GM19238 (cell line): Measurements from ENCODE around the gene XPO6.
A peak's percentile ranks its signal among the peaks of the same experiment; 100 is the strongest.

Experiments used
- DNase-seq: peaks from one replicate; pipeline ENCODE4 v3.0.0; 2011; ENCODE audit warnings: low spot score; ENCODE audit not compliant: insufficient read length

XPO6 gene

DNA sequence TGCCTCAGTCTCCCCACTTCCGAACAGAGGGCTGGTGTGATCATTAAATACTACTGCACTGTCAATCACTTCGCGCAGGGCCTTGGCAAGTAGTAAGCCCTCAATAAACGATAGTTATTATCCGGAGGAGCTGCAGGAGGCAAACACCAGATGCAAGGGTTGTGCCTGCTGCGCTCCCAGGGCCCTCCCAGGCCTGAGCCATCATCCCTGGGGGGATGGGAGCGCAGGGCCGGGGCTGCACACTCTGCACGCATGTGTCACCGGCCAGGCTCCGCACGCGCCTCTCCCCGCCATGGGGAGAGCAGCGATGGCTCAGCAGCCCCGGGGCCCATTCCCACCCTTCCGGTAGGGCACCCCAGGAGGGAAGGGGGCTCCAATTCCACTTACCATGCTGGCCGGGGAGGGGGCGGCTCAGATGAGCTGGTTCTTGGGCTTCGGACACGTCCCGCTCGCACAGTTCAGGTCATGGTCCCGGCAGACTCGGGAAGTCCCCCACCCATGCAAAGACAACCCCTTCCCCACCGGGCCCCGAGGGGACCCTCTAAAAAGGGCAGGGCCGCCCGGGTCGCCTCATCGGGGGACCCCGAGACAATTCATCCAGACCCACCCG, 681 bp downstream of the XPO6 start:
- DNase-seq: peak; percentile 46

DNA sequence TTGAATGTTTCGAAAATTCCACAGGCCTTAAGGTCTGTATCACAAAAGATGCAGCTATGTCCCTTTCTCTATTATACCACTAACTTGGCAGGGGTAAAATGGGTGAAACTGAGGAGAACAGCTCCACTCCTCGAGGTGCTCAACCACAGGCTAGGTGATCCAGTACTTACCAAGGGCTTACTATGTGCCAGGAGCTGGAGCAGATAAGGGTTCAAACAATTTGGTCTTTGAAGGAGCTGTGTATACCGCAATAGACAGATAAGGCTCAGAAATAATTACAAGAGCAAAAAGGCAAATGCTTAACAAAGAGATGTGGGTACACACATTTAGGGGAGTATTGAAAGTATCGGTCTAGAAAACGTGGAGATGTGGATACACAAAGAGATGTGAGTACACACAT, 1.5 kb downstream of the XPO6 start:
- no peak for DNase-seq

DNA sequence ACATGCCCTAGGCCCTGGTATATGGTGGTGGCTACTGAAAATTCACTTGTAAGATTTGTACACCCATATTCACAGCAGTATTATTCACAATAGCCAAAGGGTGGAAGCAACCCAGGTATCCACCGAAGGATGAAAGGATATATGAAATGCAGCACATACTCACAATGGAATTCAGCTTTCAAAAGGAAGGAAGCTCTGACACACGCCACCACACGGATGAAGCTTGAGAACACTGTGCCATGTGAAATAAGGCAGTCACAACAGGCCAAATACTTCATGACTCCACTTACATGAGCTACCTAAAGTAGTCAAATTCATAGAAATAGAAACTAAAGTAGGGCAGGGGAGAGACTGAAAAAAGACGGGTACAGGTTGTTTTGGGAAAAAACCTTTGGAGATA, 2.9 kb downstream of the XPO6 start:
- no peak for DNase-seq

DNA sequence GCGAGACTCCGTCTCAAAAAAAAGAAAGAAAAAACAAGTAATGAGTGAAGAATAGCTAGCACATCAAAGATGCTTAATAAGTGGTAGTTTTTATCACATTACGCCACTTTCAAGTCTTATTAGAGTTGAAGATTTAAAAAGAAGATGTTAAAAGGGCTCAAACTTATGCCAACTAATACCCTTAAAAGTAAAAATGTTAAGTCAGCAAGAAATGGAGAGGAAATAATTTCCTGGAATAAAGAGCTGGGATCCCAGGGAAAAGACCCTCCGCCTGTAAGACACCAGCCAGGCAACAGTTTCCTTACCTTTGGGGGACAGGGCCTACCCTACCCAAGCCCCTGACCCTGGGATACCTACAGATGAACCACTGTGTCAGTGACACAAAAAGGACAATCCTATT, 3.6 kb downstream of the XPO6 start:
- DNase-seq: no peak

DNA sequence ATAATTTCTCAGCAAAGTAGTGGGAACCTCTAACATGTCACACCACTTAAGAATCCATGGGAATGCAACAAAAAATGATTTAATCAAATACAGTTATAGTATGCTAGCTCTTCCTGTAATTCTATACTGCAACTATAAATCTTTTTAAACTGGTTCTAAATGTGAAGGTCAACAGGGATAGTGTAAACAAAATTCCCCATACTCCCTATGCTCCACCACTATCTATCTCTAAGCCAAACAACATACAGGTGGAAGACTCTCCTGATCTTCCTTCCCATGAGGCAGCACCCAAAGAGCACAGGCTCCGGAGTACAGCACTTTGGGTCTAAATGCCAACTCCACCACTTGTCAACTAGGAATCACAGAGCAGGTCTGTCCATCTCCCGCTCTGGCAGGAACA, 4.4 kb downstream of the XPO6 start:
- no peak for DNase-seq

DNA sequence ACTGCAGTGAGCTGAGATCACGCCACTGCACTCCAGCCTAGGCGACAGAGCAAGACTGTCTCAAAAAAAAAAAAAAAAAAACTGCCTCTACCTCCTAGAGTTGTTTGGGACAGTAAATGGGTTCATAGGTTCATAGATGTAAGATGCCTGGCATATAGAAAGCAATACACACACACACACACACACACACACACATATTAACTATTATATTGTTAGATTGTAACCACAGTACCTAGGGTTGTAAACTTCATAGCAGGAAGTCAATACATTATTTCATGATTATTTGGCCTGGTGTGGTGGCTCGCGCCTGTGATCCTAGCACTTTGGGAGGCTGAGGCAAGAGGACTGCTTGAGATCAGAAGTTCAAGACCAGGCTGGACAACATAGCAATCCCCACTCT, 5.8 kb downstream of the XPO6 start:
- no peak for DNase-seq

DNA sequence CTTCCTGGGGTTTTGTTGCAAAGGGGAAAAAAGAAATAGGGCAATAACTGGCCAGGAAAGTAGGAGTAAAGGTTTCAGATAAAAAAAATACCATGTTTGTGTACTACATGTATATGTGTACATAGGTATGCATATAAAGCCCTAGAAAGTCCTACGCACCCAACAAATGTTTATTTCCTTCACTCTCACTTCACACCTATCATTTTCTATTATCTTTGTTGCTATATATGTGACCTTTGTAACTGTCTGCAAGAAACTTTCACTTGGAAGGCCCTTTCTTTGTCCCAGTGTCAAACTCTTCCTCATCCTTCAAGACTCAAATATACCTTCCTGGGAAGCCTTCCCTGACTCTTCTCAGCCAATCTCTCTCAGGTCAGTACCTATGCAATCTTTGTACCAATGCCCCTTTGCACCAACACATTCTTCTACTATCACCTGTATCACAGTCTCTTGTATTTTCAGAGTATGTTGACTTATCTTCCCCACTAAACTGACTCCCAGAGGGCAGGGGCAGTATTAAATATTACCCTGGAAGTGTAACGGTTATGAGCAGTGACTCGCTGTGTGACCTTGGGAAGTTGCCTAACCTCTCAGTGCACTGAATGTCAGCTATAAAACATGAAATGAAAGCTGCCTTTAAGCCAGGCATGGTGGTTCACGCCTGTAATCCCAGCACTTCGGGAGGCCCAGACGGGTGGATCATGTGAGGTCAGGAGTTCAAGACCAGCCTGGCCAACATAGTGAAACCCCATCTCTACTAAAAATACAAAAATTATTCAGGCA, 6.5 kb downstream of the XPO6 start:
- DNase-seq: no peak

DNA sequence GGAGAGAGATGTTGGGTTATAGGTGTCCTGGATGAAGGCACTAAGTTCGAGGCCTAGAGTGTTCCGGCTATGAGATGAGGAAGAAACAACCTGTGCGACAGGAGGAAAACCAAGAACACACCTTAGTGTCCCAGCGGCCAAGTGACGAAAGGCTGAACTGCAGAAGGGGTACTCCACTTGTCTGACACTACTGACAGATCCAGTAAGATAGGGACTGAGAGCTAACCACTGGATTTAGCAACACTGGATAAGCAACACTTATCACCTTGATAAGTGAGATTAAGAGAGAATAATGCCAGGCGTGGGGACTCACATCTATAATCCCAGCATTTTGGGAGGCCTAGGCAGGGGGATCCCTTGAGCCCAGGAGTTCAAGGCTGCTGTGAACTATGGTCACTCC, 7.1 kb downstream of the XPO6 start:
- no peak for DNase-seq

DNA sequence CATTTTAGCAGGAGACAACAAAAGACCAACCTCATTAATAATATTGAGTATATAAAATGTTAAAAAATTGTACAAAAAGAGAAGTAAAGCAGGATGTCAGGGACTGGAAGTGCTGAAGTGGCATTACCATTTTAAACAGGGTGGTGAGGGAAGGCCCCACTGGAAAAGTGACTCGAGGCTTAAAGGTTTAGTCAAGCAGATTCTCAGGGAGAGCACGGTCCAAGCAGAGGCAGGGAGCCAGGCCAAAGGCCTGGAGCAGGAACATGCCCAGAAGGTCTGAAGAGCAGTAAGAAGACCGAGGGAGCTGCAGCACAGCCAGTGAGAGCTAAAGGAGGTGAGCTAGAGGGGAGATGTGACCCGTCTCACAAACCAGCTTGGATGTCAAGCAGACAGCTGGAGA, 7.6 kb downstream of the XPO6 start:
- DNase-seq: no peak

DNA sequence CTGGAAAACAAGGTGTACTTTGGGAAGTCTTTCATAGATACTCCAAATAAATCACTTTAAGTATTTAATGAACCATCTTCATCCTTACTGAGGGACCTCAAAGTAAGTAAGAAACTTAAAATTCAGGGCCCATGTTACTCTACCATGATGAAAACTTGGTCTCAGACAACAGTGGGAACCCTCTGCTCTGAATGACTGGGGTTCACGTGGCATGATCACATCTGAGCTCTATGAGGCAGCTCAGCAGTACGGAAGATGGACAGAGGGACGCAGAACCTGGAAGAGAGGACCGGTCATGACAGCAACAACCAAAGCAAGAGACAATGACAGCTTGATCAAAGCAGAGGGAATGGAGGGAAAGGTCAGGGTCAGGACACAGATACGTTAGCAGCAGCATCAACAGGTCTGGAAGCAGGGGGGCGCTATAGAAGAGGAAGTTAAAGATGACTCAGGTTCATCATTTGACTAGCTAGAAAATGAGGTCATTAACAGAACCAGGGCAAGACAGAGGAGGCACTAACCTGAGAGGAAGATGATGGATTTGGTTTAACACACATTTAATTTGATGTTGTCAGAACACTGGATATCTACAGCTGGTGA, 9.5 kb downstream of the XPO6 start:
- no peak for DNase-seq

DNA sequence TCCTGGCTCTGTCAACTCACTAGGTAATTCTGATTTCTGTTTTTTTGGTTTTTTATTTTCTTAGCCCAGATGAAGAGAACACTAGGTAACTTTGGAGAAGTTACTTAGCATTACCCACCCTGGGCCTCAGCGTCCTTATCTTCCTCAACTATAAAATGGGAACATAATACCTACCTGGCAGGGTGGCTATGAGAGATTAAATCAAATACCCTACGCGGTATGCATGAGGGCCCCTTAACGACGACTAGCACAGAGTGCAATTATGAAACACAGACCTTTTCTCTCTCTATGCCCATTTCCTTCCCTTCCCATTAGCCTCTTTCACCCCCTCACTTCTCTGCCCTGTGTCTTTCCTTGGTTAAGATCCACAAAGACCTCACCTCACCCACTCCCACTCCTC, 11.1 kb downstream of the XPO6 start:
- no peak for DNase-seq

DNA sequence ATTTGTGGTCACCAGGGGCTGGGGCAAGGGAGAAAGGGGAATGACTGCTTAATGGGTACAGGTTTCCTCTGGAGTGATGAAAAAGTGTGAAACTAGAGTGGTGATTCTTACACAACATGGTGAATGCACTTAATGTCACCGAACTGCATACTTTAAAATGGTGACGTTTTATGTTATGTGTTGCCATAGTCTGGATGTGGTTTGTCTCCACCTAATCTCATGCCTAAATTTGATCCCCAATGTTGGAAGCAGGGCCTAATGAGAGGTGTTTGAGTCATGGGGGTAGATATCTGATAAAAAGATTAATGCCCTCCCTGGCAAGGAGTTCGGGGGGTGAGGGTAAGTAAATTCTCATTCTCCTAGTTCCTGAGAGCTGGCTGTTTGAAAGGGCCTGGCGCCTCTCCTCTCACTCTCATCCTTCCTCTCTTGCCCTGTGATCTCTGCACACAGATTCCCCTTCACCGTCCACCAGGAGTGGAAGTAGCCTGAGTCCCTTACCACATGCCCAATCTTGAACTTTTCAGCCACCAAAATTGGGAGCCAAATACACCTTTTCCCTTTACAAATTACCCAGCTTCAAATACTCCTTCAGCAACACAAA, 15.3 kb downstream of the XPO6 start:
- DNase-seq: no peak

DNA sequence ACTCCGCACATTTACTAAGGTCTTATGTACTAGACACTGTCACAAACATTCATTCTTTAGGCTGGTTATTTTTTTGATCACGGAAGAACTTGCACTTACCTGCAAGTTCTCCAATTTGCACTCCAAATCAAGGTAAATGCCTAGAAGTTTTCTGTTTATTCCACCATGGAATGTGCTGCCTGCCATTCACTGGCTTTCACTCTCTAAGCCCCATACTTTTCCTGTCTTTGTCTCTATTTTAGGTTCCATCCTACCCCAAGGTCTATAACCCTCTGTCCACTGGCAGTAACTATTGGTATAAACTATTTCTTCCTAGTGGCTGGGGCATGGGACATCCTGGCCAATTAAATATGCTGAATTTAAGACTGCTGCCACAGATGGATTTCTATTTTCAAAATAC, 15.9 kb downstream of the XPO6 start:
- no peak for DNase-seq

DNA sequence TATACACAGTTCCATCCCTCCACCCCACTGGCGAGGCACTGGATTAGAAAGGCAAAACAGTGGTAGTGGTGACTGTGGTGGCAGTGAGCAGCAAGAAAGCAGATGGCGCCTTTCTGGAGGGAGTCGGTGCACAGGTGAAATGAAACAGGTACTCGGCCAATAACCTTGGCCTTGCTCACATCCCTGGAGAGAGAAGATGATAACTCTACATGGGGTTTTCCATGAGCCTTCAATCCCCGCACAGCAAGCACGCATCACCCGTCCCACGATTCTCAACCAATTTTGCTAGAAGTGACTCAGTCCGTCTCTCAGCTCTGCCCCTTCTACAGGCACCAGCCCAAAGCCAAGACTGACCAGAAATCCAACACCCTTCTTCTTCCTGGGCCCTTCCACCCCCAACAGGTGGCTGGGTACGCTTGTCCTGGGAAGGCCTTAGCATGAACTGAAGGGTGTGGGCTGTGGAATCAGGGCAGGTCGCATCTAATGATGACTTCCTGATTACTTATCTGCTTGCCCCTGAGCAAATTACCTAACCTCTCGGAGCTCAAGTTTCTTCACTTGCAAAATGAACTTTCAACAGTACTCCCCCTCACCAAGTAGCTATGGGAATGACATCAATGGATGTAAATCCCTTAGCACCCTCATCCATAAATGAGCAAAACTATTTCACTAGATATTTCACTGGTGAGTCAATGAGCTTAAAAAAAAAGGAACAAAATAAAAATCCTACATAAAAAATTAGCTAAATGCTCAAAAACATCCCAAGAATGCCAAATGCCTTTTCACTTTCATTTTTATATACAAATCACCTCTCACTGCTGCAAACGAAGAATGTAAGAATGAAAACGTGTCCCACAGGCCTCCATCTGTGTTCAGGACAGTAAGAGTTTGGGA, 18.0 kb downstream of the XPO6 start:
- DNase-seq: no peak

DNA sequence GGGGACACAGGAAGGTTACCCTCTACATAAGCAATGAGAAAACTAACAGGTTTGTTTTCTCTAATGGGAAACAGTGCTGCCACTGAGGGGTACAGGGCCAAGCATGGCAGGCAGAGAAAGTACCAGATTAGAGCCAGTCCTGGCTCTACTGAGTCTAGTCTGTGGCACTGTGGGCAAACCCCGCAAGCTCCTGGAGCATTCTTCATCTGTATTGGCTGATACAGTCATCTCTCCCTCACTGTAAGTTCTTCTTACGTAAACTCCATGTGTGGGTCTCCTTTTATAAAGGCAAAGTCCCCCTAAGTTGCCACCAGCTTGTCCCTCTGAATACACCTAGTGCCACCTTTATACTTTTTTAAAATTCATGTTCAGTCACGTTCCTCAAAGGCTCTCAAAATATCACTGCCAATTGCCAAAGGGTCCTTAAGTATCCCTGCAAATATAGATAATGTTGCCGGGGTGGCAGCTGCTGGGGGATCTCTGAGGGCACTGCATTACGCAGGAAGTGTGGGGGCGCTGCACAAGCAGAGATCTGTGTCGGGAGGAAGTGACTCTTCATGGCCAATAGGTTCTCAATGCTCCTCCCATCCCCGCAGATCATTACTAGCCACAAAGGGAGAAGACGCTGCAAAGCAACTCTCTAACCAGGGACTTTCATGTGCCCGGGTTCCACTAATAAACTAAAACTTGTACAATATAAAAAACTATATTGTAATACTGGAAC, 18.8 kb downstream of the XPO6 start:
- peak; percentile 52 for DNase-seq

DNA sequence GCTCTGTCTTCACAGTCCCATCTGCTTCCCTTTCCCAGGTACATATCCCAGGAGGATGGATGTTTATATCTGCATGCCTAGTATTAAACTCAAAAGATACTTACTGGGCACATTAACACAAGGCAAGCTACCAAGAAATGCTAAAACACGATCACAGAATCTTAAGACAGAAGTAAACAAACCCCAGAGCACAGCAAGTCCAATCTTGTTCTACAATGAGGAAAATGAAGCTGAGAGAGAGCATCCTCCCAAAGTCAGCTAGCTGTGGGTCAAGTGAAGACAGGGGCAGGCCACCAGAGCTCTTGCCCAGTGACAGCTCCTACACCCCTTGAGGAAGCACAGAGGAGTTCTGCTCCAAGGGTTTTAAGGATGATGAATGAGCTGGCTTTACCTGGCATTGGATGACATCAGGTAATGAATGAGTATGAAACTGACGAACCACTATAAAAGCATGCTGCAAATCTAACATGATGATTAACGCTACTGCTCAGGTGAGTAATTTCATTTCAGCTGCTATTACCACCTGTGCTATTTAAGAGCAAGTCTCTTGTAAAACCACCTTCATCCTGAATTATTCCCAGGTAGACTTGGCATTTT, 20.3 kb downstream of the XPO6 start:
- no peak for DNase-seq

DNA sequence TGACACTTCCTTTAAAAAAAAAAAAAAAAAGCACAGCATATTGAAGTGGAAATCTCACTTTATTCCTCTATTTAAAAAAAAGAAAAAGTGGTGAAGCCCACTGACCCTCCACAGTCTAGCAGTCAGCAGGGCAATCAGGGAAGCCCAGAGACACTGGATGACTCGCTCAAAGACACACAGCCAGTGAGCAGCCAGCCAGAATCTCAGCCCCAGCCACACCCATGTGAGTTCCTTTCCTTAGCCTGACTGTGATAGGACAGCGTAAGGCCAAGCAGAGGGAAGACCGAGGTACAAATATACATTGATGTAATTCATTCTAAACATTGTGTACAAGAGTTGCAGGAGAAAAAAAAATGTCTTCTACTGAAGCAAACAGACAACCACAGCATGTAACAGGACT, 22.5 kb downstream of the XPO6 start:
- no peak for DNase-seq

DNA sequence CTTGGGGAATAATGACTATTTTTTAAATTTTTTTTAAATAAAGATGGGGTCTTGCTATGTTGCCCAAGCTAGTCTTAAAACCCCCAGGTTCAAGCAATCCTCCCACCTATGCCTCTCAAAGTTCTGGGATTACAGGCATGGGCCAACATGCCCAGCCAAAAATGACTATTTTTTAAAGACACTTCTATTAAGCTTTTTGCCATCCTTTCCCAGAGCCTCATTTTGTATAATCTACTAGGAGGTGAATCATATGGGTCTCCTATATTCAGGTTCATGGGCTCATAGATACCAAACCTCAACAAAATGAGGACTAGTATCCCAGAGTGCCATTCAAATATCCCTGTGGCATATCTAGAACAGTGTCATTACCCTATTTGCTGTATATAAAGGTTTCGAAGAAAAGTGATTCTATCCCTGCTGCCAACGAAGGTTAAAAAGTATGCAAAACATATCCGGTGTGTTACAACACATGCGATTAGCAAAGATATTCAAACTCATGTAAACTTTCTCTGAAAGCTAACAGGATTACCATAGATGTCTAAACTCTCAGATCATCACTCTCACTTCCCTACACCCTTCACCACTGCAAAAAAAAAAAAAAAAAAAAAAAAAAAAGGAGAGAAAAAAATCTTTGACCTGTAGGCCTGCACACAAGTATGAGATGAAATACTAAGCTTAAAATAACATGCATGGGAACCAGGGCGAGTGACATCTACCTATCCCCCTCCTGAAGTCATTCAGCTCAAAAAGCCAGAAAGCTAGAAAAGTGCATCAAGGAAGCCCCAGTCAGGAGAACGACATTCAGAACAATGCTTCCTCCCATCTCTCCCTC, 23.5 kb downstream of the XPO6 start:
- DNase-seq: no peak

DNA sequence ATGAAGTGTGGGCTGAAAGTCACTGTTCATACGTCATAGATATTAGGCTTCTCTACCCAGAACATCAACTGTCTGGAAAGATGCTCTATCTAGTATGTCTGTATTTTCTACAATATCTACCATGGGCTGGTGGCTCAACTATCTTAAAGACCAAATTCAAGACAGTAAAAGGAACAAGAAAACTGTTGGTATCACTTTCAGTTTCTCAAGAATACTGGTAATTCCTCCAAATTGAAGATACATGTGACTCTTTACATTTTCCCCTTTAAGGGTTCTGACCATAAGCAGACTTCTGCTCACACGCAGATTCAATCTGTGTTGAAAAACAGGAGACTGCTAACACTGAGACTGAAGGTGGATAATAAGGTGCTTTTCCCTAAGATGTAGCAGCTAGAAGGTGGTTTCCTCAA, 24.2 kb downstream of the XPO6 start:
- DNase-seq: no peak

DNA sequence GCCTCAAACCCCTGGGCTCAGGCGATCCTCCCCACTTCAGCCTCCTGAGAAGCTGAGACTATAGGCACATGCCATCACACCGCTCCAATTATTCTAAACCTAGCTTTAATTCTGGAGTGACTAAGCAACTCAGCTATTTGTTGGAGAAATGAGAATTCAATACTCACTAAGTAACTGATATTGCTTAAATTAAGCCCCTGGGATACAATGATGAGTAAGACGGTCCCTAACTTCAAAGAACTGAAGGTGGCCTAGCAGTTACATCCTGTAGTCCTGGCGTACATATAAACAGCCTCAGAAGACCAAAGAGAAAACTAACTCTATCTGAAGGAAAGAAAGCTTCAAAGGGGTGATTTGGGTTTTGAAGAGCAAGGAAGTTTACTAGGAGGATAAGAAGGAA, 25.0 kb downstream of the XPO6 start:
- no peak for DNase-seq
